ENCODE measurements around the gene PCYT2. TPM values are rescaled to one million over a fixed set of nuclear protein-coding genes. Genes with fewer than 3 reads are reported as not detected.

The PCYT2 gene
- total and polyA plus RNA-seq, 10 of the 15 experiments (the other 5 are each of a cell fraction or from before 2014, with no cell fraction given): 0.63 to 72.0 (median 45.0) TPM

- H3K27me3 ChIP-seq (replicated peaks in 1 of 2; ENCODE audit: control insufficient read depth in 2 of 2, insufficient read depth in 2 of 2, low read length in 1 of 2): no peaks in the 10 kb centered on the region
- peak overlapping the region; percentile 4; the same call in 1 of the 2 replicates for H3K27ac ChIP-seq (ENCODE audit: control insufficient read depth, insufficient read depth)
- no peak for DNase-seq (ENCODE audit: low read depth, low spot score)
- H2AFZ ChIP-seq (ENCODE audit: control insufficient read depth, low read depth, low read length): no peak overlapping the region; the same call in 1 of the 2 replicates
- BruUV-seq (replicated peaks): no TSS peak
- 45% methylated on average over 23 of the region's 23 CpGs for WGBS (ENCODE audit: insufficient coverage, insufficient replicate concordance, low lambda C conversion rate, missing lambda C conversion rate)
- ChIA-PET SMC1A (ENCODE audit: uncharacterized antibody, unreplicated experiment) (no interaction called here), CTCF (no interaction called here), POLR2A (interaction anchor here (0.7 to 2.4 kb wide), 2 partner anchors 13 to 16 kb away, joined by 3 to 13 read pairs; no protein-coding TSS in a partner anchor), RAD21 (ENCODE audit: unreplicated experiment) (no interaction called here)
- H3K9me3 ChIP-seq (replicated peaks; ENCODE audit: control insufficient read depth, insufficient read depth, low read length): no peaks in the 10 kb centered on the region
- no peak for TF ChIP-seq CEBPZ (IDR thresholded peaks at IDR 0.05; ENCODE audit: low read depth, low read length)
- TF ChIP-seq NKRF (conservative IDR thresholded peaks at IDR 0.05): no peak
- TF ChIP-seq CBX3 (IDR thresholded peaks at IDR 0.05; ENCODE audit: borderline replicate concordance, low read depth): no peak
- no peak for TF ChIP-seq MYB (IDR thresholded peaks at IDR 0.05; ENCODE audit: borderline replicate concordance, low read depth, low read length)
- TF ChIP-seq USF1 (IDR thresholded peaks at IDR 0.05; ENCODE audit: borderline replicate concordance, extremely low read length, insufficient read depth, low read depth, low read length): no peak
- no peak for TF ChIP-seq EP300 (IDR thresholded peaks at IDR 0.05; ENCODE audit: borderline replicate concordance in 1 of 2, control insufficient read depth in 1 of 2, low read depth in 2 of 2, low read length in 2 of 2)
- TF ChIP-seq MLLT1 (IDR thresholded peaks at IDR 0.05): 0 out of 2 replicates have a peak, but pooled peaks have one; percentile 19
- TF ChIP-seq TCF7 (IDR thresholded peaks at IDR 0.05; ENCODE audit: borderline replicate concordance): no peak
- no peak for TF ChIP-seq MEF2A (IDR thresholded peaks at IDR 0.05; ENCODE audit: insufficient read depth, low read depth, low read length)
- peak; percentile 16 to 57; a peak in 2 of 4 replicates for TF ChIP-seq BHLHE40 (IDR thresholded peaks at IDR 0.05; ENCODE audit: borderline replicate concordance in 1 of 2, low read depth in 2 of 2, low read length in 1 of 2)
- TF ChIP-seq YY1 (IDR thresholded peaks at IDR 0.05; ENCODE audit: low read depth, low read length): no peak
- TF ChIP-seq STAT3 (IDR thresholded peaks at IDR 0.05; ENCODE audit: low read depth, low read length): no peak
- H3K36me3 ChIP-seq (ENCODE audit: control insufficient read depth in 2 of 2, insufficient read depth in 2 of 2, low read length in 1 of 2): peaks cover 6 to 28% of the 10 kb centered on the region in 2 experiments
- peaks cover 13% of the 10 kb centered on the region for H3K79me2 ChIP-seq (ENCODE audit: control insufficient read depth, insufficient read depth, low read length)
- ATAC-seq: peak; percentile 7; the same call in 1 of the 3 replicates
- intact Hi-C loops (cut with micrococcal nuclease; ENCODE audit: unreplicated experiment): no loop called here
- no peak for FAIRE-seq
- in situ Hi-C loops (cut with MboI): no loop called here
- H3K4me2 ChIP-seq (ENCODE audit: control insufficient read depth, insufficient read depth): peak overlapping the region; percentile 74
- peak overlapping the region; percentile 64 for H3K9ac ChIP-seq (ENCODE audit: control insufficient read depth, insufficient read depth, low read length)
- H3K4me3 ChIP-seq: peak overlapping the region; percentile 95
- H3K4me1 ChIP-seq (ENCODE audit: control insufficient read depth, insufficient read depth, low read length): peaks cover 5% of the 10 kb centered on the region; the same call in 1 of the 2 replicates
- H4K20me1 ChIP-seq (ENCODE audit: control insufficient read depth, insufficient read depth): no peaks in the 10 kb centered on the region
These were observed 996 bp downstream of the PCYT2 start for GRCh38 chr17:81909966-81910839.

All from GM12878 (cell line).